Measurements from ENCODE around the gene ASCC2.
"Not testable (repeated sequence)": the region's sequence is repeated elsewhere in the genome, so short reads cannot be mapped to it uniquely, and the experiment has no call there.

DNA sequence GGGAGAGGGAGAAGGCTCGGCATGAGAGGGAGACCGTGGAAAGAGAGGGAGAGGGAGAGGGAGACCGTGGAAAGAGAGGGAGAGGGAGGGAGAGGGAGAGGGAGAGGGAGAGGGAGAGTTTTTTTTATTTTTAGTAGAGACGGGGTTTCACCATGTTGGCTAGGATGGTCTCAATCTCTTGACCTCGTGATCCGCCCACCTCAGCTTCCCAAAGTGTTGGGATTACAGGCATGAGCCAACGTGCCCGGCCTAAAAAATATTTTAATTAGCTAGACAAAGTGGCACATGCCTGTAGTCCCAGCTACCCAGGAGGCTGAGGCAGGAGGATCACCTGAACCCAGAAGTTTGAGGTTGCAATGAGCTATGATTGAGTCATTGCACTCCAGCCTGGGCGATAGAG is 21.0 kb upstream of the ASCC2 start:
- not testable (repeated sequence) for TF ChIP-seq CTCF (conservative IDR thresholded peaks at IDR 0.05; ENCODE audit: low read depth in 2 of 2); EZH2 (IDR thresholded peaks at IDR 0.05; ENCODE audit: low read depth, unreplicated experiment); EZH2phosphoT487 (IDR thresholded peaks at IDR 0.05; ENCODE audit: unreplicated experiment); POLR2AphosphoS5 (IDR thresholded peaks at IDR 0.05; ENCODE audit: low read depth); NANOG (IDR thresholded peaks at IDR 0.05; ENCODE audit: borderline replicate concordance); STAT1 (IDR thresholded peaks at IDR 0.05; ENCODE audit: unreplicated experiment); JUNB (IDR thresholded peaks at IDR 0.05; ENCODE audit: unreplicated experiment)
- TF ChIP-seq, protein P1, sequence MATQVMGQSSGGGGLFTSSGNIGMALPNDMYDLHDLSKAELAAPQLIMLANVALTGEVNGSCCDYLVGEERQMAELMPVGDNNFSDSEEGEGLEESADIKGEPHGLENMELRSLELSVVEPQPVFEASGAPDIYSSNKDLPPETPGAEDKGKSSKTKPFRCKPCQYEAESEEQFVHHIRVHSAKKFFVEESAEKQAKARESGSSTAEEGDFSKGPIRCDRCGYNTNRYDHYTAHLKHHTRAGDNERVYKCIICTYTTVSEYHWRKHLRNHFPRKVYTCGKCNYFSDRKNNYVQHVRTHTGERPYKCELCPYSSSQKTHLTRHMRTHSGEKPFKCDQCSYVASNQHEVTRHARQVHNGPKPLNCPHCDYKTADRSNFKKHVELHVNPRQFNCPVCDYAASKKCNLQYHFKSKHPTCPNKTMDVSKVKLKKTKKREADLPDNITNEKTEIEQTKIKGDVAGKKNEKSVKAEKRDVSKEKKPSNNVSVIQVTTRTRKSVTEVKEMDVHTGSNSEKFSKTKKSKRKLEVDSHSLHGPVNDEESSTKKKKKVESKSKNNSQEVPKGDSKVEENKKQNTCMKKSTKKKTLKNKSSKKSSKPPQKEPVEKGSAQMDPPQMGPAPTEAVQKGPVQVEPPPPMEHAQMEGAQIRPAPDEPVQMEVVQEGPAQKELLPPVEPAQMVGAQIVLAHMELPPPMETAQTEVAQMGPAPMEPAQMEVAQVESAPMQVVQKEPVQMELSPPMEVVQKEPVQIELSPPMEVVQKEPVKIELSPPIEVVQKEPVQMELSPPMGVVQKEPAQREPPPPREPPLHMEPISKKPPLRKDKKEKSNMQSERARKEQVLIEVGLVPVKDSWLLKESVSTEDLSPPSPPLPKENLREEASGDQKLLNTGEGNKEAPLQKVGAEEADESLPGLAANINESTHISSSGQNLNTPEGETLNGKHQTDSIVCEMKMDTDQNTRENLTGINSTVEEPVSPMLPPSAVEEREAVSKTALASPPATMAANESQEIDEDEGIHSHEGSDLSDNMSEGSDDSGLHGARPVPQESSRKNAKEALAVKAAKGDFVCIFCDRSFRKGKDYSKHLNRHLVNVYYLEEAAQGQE (IDR thresholded peaks at IDR 0.05; ENCODE audit: unreplicated experiment), result not testable (repeated sequence)
